Measurements from ENCODE around the gene VOPP1.
"Not testable (repeated sequence)": the region's sequence is repeated elsewhere in the genome, so short reads cannot be mapped to it uniquely, and the experiment has no call there.

The VOPP1 gene

DNA sequence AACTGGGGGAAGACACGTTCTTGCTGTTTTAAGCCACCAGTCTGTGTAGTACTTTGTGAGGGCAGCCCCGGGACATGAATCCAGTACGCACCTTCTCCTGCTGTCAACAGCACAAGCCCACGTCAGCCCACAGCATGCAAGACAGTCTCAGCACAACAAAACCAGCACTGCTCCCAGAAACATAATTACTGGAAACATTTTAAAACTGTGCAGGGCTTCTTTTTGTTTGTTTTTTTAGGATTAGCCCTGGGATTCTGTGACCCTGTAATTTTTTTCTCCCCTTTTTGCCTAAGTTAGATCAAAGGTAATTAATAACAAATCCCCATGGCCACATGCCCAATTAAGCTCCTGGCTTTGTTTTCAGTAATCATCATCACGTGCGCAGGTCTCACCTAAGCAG lies 87.5 kb downstream of the VOPP1 start:
- DNase-seq = no peak

DNA sequence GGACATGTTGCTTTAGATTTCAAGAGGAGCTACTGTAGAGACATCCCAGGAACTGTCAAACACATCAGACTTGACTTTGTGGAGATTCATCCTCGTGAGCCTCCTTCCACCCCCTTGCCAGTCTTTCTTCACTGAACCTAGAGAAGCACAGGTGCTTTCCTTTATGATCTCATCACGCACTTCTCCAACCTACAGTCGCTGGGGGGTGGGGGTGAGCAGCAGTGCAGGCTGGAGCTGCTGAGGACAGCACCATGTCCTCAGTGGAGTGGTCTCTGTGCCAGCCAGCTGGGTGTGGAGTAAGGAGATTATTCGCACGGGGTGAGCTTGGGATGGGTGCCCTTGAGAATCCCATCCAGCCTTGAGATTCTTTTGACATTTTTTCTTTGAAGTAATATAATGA lies 88.1 kb downstream of the VOPP1 start:
- DNase-seq = no peak

DNA sequence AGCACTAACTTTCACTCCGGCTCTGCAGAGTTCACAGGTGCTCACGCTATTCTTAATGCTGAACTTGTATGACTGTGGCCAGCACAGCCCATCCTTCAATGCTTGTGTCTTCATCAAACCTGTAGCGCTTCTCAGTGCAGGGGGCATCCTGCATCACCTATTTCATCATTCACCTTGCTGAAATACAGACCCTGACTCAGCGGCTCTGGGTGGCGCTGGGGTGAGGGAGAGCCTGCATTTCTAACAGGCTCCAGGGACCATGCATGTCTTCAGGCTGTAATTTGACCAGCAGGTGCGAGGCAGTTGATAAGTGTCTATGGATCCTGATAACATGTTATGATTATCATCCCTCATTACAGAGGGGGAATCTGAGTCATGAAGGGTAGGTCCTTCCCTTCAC lies 89.3 kb downstream of the VOPP1 start:
- no peak for DNase-seq

DNA sequence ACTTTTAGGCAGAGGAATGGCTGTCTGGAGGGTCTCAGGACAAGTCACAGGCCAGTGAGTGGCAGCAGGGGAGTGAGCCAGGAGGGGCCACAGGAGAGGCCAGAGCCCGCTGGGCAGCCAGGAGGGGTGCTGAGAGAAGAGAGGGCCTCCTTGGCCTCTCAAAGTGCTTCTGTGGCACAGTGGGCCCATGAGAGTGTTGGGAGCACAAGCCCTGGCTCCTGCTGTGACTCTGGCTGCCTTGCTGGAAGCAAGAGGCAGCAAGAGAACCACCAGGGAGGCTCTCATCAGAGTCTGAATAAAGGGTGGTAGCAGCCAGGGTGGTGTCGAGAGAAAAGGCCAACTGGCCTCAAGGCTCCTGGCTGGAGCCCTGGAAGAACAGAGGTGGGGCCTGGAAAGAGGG lies 91.1 kb downstream of the VOPP1 start:
- DNase-seq = no peak

DNA sequence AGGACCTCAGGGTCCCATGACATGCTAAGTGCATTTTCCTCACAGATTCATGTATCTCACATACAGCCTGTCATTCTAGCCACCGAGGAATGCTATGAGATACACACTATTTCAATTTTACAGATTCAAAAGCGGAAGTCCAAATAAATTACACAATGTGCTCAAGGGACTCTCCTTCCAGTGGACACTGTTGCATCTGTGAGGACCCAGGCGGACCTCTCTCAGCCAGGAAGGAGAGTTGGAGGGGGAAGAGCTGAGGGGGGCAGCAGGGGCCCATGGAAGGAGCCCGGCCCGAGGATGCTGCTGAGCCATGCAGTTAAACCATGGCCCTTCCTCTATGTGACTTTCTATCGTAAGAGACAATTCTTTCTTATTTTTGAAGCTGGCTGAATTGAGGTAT lies 93.6 kb downstream of the VOPP1 start:
- DNase-seq = no peak

DNA sequence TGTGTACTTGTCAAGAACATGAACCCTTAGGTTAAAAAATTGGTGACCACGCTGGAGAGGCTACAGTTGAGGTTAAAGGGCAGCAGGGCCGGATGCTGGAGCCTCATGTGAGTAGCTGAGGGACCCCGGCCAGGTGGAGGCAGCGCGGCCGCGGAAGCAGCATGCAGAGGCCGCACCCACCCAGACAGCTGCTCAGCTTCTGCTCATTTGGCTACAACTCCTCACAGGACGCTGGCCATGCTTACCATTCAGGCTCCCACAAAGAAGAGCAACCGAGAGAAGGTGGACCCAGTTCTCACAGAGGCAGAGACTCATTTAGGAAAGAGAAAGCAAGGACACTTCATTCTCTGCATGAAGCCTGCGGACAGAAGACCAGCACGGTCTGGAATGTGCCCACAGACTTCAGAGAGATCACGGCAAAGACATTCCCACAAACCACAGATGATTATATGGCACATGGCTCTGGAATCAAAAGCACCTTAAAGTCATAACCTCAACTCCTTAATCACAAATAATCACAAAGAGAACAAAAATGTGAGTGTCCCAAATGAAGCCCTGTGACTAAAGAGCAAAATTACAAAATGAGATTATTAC lies 94.4 kb downstream of the VOPP1 start:
- no peak for DNase-seq

DNA sequence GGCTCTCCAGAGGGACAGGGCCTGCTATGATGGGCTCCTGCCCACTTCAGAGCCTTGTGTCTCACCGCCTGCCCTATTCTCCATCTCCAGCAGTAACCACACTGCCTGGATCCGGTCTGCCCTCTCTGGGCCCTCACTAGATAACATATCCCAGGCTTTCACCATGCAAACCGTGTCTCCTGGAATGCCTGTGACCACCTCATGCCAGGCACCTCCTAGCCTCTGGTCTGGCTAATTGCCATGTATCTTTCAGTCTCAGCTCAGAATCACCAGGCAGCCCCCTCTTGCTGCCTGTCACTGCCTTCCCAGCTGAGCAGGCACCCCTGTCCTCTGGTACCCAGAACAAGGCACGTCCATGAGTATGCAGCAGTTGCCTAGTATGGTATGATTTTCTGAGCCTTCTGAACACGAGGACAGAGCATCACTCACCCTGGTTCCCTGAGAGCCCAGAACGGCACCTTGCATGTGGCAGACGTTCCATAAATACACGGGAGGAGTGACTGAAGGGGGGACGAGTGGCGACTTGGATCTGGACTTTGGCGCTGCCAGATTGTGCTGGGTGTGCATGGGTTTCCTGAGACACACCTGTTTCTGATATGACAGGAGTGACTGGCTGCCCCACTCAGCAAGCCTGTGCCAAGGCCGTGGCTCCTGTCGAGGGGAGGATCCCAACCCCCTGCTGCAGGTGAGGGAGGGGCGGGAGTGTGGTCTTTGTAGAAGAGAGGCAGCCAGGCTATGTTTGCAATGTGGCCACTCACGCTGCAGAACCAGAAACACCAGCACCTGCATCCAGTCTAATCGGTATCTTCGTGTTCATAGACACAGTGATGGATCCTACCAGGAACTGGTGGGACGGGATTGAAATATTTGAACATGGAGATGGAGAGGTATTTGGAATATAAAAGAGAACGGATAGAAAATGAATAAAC lies 95.2 kb downstream of the VOPP1 start:
- DNase-seq = no peak

DNA sequence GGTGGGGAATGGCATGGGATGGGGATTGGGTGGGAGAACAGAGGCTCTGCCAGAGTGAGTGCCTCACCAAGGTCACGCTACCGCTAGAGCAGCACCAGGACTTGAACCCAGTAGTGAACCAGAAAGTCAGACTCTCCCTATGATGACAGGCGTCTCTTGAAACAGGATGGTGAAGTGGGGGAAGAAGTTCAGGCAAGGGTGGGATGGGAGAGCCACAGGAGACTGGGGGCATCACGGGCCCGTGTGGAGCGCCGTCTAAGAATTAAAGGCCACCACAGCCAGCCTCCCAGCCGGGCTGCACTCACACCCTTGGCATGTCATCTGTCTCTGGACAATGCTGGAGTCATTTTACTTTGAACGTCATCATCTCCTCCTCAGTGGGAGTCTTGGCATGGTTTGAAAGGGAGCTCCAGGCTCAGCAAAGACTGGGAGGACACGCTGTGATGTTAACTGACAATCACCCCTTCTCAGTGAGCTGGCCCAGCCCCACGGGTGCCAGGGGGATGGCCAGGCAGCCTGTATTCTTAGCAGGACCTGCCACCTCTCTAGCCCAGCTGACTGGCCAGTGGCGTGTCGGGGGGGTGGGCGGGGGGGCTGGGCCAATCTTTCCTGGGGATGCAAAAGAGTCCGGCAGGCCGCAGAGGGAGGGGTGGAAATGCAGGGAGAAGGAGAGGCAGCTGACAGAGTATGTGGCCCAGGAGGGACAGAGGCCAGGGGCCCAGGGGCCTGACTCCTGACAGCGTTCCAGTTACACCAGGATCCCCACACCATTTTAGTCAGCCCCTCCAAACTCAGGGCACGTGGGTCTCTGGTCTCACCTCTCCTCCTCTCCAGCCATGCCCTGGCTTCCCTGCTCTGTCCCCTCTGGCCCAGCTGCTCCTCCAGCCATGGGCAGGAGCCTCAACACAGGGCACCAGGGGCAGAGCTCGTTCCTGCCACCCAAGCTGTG lies 96.2 kb downstream of the VOPP1 start:
- DNase-seq = no peak

DNA sequence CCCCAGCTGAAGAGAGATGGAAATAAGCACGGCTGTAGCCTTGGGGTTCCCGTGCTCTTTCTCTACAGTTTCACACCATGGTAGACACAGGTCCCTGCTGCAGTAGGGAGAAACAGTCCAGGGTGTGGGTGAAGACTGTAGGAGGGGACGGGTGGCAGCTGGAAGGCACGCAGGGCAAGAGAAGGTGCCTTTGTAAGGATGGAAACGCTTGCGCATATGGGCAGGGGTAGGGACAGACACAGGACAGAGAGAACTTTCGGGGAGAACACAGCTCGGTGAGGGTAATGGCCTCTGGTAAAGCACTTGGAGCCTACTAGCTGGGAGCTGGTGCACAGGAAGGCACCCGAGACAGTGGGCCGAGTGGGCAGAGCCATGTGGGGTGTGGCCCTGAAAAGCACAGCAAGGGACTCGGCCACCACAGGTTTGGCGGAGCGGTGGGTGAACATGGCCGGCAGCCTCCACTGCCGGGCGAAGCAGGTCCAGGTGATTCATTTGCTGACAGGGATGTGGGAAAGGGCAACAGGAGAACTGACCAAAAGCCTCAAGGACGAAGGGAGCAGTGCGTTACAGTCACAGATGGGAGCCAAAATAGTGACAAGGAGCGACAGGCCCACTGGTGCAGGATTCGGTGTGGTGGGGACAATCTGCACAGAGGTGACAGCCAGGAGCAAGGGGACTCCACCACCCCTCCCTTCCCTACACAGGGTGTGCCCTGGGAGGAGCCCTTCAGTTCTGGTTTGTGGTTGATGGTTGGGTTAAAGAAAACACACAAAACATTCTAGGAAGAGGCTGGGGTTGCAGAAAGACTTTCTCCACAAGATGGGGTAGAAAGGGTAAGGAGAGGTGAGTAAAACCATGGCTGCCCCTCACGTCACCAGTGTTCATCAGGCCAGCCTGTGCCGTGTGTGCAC lies 97.1 kb downstream of the VOPP1 start:
- no peak for DNase-seq

DNA sequence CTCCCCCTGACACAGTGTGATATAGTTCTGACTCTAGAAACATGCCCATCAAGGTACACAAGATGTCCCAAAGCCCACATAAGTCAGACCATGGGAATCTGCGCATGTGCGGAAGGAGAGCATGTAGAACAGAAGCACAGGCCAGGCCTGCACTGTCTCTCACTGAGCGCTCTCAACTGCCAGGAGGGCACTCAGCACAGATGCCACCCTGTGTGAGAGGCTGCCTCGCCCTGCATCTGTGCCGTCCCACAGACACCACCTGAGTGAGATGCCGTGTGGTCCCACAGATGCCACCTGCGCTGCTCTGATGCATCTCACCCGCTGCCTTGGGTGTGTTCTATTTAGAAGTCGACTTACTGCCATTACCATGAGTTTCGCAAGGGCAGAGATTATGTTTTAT lies 98.4 kb downstream of the VOPP1 start:
- DNase-seq = no peak

DNA sequence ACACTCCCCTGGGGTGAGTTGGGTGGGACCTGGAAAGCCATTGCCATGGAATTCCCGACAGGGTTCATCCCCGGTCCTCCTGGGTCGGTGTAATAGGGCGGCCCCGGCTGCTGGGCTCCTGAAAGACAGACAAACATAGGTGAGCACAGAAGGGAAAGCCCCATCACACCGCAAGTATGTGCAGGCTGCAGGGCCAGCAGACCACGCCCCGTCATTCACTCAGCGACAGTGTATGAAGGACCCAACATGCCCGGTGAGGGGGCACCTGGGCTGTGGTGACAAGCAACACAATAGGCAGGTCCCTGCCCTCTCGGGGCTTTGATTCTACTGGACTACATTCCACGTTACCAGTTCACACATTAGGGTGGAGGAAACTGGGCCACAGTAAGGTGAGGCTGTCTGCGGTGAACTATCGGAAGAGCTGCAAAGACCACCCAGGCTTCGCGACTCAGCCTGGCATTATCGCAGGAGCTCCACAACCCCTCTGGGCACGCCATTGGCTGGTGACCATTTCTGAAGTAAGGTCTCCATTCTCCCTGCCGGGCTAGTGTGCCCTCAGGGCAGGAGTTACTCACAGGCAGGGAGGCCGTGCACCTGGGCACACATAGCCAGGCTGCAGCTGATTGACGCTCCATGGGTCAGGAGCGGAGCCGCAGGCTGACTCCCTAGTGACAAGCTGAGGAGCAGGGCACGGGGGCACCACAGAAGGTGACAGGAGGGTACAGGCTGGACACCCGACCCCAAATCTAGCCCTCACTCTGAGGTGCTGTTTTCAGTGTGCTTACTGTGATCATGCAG lies 99.2 kb downstream of the VOPP1 start:
- DNase-seq = no peak

DNA sequence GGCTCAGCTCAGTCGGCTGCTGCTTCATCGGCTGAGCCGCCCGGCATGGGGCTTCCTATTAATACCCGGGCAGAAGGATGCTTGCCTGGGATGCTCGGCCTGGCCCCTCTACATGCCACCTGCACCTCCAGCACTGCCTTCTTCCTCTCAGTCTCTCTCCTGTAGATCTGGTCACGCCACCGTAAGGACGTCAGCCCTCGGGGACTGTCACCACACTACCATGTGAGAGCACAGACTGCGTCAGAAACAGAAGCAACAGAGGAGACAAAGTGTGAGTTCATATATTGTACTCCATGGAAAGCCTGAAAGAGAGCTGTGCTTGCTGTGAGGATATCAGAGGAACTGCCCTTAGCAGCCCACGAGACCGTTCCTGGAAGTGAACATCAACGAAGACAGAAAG lies 99.9 kb downstream of the VOPP1 start:
- DNase-seq = not testable (repeated sequence)

DNA sequence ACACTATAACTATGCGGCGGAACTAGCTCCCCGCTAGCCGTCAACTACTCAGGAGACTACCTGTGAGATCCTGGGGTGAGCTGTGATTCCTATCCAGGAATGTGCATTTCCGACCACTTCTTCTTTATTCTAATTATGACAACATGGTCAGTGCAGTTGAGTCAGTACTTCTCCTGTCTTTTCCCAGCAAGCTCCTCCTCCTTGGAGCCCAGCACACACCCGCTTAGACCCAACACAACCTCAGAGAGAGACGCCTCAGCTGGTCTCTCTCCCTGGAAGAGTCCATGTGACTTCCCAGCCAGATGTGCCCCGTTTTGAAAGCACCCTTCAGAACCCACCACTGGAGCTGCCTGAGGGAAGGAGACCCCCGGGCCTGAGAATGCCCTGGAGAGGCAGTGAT lies 100.7 kb downstream of the VOPP1 start:
- not testable (repeated sequence) for DNase-seq

DNA sequence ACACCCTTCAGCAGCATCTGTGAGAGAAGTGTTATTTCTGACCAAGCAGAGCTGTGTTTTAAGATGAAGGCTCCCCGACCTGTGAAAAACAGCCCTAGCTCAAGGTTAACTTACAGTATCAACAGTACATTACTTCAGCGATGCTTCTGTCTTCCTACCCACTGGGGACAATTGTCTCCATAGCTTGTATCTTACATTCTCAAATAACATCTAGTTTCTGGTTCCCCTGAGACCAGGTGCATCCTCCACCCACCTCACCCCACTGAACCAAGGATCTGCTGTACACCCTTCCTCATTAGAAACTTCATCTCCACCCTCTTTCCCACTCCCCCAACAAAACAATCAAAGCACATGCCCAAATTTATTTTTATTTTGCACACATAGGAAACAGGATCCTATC lies 102.0 kb downstream of the VOPP1 start:
- DNase-seq = no peak

DNA sequence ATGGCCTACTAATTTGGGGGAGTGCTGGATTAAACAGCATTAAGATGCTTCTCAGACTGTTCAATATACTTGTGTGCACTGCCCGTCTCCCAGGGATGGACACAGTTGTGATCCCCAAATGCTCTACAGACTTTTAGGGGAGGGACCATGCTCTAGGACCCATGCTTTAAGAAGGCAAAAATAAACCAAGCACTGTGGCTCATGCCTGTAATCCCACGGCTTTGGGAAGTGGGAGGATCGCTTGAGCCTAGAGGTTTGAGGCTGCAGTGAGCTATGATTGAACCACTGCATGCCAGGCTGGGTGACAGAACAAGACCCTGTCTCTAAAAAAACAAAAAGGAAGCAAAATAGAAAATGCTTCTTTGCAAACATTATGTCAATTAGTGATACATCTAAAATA lies 102.6 kb downstream of the VOPP1 start:
- no peak for DNase-seq

DNA sequence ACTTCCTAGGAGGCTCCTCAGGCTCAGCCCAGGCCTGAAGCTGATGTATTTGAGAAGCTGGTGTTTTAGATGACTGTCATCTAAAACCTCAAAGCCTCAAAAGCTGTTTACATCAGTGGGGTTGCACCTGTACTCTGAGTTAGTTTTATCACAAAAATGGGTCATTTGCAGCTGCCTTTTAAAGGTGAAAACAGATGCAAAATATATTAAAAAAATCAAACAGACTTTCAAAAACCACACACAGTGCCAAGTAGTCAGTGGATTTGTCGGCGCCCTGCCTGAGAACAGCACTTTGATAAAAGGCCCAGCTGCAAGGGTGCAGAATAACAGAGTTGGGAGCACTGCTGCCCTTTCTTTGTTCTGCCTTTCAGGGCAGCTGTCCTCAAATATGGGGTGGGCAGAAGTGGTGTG lies 103.0 kb downstream of the VOPP1 start:
- no peak for DNase-seq

DNA sequence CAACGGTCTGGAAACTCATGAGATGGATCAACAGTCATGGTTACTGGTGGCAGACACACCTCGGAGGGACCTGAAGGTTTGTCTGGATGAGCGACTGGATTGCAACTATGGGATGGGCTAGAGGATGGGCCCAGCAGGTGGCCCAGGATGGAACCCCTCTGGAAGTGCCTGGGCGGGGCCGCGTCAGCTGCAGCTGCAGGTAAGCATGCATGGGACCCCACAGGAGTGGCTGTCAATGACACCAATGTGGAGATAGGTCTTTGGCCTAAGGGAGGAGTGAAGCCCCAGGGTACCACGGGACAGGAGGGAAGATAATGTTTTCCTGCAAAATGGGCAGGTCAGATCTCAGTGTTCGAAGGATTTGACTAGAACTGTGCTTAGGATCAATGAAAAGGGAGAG lies 103.8 kb downstream of the VOPP1 start:
- no peak for DNase-seq

DNA sequence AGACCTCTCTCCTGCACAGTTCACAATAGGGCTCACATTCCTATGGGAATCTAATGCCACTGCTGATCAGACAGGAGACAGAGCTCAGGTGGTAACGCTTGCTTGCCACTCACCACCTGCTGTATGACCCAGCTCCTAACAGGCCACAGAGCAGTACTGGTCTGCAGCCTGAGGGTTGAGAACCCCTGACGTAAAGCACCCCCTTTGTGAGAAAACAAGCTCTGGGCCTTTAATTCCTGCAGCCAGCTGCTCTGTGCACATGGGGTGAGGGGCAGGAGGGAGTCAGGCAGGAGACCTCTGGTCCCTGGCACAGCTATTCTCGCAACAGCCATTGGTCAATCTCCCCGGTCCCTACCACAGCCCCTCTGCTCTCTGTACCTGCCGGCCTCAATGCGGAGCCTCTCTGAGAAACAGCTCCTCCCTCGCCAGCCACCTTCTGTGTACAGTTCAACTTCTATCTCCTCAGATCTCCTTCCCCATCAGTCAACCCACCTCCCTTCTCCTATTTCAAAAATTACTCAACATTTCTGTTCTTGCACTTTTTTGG lies 105.2 kb downstream of the VOPP1 start:
- no peak for DNase-seq

DNA sequence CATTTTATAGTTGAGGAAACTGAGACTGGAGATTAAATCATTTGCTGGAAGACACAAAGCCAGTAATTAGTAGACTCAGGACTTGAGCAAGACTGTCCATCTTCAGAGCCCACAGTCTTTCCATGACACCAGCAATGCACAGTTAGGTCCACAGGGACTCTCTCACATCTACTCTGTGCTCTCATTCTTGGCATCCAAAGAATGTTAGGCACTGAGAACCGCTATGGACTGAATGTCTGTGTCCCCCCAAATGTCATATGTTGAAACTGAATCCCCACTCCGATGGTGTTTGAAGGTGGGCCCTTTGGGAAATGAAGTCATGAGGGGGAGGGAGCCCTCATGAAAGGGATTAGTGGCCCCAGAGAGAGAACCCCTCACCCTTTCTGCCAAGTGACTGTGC lies 106.6 kb downstream of the VOPP1 start:
- DNase-seq = no peak

DNA sequence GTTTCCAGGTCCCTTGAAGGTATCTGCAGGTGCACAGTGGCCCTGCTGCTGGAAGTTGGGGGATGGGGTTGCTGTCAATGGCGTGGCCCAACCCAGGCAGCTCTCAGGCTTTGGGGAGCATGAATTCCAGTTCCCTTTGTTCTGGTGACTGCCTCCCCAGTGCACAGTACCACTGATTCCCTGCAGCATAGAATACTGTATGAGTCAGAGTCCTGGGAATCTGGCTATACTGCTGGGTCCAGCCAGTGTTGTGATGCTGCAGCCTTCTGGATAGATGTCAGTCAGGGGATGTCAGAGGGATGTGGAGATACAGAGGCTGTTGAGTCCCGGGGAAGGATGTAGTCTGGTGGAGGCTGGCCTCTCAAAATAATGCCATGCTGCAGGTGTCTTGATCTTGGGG lies 107.9 kb downstream of the VOPP1 start:
- no peak for DNase-seq

DNA sequence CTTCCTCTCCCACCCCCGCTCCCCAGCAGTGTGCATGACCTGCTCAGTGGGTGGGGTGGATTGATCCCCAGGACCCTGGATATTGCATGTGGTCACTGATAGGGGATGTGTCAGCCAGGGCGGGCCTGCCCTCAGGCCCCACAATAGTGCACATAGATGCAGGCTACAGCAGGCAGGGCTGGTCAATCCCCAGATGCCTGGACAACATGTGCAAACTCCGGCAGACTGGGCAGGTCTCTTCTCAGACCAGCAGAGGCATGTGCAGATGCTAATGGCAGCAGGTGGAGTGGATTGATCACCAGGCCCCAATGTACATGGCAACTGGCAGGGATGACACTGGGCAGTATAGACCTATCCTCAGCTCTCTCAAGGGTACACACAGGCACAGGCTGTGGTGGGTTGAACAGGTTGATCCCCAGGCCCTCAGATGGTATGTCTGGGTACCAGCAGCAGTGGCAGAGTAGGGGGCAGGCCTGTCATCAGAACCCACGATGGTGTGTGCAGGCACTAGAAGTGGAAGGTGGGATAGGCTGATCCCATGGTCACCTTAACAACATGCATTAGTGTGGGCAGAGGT lies 108.5 kb downstream of the VOPP1 start:
- DNase-seq = no peak

Data from femur (tissue), 1 donor.